T-helper 2 cell treated with Interferon-gamma antibody and Interleukin-4, amounts not matched to agents 100 ng/mL and 5 ng/mL, for 36 hours (primary cell): ENCODE results near the gene ATP5ME. TPM values are rescaled to one million over a fixed set of nuclear protein-coding genes. Genes with fewer than 3 reads are reported as not detected.

Experiments
- intact Hi-C: fragments of 100-400 bp; cut with micrococcal nuclease; formaldehyde crosslinking; loops from one replicate; pipeline ENCODE4 v1.15.1; 2023
- total RNA-seq: library from RNA; stranded (reverse); gene quantifications from 2 replicates; pipeline ENCODE4 v1.2.3, GENCODE V29; 2022

ATP5ME gene
- total RNA-seq, 1 donor from 2014 or later = 203 TPM

DNA sequence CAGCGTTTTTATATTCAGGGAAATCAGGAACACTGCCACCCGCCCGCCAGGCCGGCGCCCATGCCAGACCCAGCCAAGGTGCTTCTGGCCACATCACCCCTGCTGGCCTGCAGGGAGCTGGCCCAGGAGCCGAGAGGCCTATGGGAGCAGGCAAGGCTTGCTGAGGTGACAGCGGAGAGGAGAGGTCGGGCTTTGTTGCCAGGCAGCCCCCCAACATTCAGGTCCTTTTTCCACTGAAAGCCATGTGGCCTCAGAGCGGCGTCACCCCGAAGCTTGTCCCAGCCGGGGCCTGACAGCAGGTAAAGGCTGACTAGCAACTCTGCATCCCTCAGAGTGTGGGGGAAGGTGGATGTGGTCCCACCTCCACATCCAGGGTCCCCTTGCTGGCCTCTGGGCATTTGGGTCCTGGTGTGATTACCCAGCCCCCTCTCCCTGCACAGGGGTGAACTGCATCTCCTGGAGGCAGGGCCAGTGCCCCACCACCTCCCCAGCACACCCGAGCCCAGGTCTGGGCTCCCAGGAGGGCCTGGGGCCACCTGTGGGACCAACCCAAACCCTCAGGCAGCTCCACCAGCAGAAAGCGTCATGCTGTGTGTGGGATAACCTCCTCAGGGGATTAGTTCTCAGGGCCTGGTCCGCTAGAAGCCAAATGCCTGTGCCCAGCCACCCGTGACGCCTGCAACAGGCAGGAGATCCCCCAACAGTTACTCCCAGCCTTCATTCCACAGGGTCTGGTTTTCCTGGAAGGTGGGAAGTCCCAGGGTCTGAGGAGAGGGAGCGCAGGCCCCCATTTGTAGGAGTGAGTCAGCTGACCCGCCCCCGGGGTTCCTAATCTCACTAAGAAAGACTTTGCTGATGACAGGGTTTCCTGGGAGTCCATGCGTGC, 49.1 kb downstream of the ATP5ME start, which contains the start of gene PDE6B:
PDE6B (plus strand) TSS at position 869 of the 886 bp plus-strand sequence. CDS start 54 bp downstream, outside the sequence.
- intact Hi-C loops = no loop called here

- intact Hi-C loops = no loop called here
These were observed 50.0 kb downstream of the ATP5ME start for GRCh38 chr4:623914-624566.

DNA sequence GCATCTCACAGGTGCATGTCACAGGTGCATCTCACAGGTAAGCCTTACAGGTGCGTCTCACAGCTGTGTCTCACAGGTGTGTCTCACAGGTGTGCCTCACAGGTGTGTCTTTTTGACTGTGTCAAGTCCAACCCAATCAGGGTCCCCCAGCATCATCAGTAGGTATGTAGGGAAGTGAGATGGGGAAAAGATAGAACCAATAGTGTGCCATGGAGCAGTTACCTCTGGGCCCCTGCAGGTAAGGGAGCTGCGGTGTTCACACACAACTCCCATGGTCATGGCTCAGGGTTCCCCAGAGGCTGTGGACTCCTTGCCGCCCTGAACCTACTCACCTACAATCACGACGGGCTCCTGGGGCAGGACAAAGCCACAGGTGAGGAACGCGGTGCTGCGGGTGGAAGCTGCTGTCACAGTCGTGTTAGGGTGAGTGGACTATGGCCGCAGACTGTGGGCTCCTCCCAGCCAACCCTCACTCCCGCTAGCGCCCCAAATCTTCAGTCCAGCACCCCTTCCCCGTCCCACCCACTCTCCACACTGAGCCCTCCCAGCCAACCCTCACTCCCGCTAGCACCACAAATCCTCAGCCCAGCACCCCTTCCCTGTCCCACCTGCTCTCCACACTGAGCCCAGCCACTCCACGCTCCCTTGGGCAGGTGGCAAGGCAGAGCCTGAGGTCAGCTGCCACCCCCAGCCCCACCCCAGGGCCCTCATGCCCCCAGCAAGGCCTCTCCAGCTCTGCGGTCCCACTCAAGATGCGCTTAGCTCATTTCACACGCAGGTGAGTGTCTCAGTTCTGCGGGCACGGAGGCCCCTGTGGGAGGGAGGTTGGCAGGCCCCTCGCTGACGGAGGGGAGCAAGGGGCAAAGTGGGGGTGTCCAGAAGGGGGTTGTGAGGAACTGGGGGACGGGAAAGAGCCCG, 50.8 kb downstream of the ATP5ME start:
- intact Hi-C loops = no loop called here

Other genes with a start within 250 kb of the ATP5ME start
- gene ZNF721, start 175.1 kb downstream of the ATP5ME start, total RNA-seq = 29.8 and 30.6 TPM in 2 replicates
- 58.9 and 62.4 TPM in 2 replicates for gene PIGG, start 175.1 kb downstream of the ATP5ME start, total RNA-seq
- gene TMEM271, start 98.0 kb downstream of the ATP5ME start, total RNA-seq = not detected in 2 replicates
- 13.5 and 14.1 TPM in 2 replicates for gene PDE6B, start 48.7 kb downstream of the ATP5ME start, total RNA-seq
- 21.2 and 22.4 TPM in 2 replicates for gene MYL5, start 266 bp upstream of the ATP5ME start, total RNA-seq
- 0.16 and 0.43 TPM in 2 replicates for gene SLC49A3, start 14.9 kb upstream of the ATP5ME start, total RNA-seq
- gene PCGF3, start 31.6 kb upstream of the ATP5ME start, total RNA-seq = 33.8 and 34.7 TPM in 2 replicates
- gene CPLX1, start 151.9 kb upstream of the ATP5ME start, total RNA-seq = 0.48 and 0.86 TPM in 2 replicates